Activated T-cell treated with anti-CD3 and anti-CD28 coated beads, Interleukin-2, amount 50 U/mL, for 4 hours (primary cell): ENCODE results near the gene RGS8. TPM values are rescaled to one million over a fixed set of nuclear protein-coding genes. Genes with fewer than 3 reads are reported as not detected.
"Not testable (repeated sequence)": the region's sequence is repeated elsewhere in the genome, so short reads cannot be mapped to it uniquely, and the experiment has no call there.

Experiments
- ATAC-seq, 2 donors: fragments of 200-7000 bp; cut with Tn5 transposase; one replicate each; pipeline ENCODE4 v1.10.0; 2021
- DNase-seq: peaks from one replicate; pipeline ENCODE4 v3.0.0-alpha.2; 2020
- H3K27me3 Mint-ChIP-seq: one replicate; pipeline ENCODE4 v1.8.0; 2021; ENCODE audit warnings: low read depth, mixed read lengths
- H3K36me3 Mint-ChIP-seq: one replicate; pipeline ENCODE4 v1.8.0; 2022; ENCODE audit warnings: mixed read lengths; ENCODE audit not compliant: insufficient read depth
- H3K4me1 Mint-ChIP-seq: one replicate; pipeline ENCODE4 v1.8.0; 2021; ENCODE audit warnings: low read depth, mixed read lengths
- H3K4me3 Mint-ChIP-seq: one replicate; pipeline ENCODE4 v1.8.0; 2021; ENCODE audit warnings: mild to moderate bottlenecking, moderate library complexity, mixed read lengths
- H3K9me3 Mint-ChIP-seq: one replicate; pipeline ENCODE4 v1.8.0; 2021; ENCODE audit warnings: mixed read lengths
- total RNA-seq, 3 donors: library from RNA; stranded (reverse); gene quantifications; one replicate each; pipeline ENCODE4 v1.2.1, GENCODE V29; 2021

Gene RGS8
- total RNA-seq, 3 donors from 2014 or later = not detected

DNA sequence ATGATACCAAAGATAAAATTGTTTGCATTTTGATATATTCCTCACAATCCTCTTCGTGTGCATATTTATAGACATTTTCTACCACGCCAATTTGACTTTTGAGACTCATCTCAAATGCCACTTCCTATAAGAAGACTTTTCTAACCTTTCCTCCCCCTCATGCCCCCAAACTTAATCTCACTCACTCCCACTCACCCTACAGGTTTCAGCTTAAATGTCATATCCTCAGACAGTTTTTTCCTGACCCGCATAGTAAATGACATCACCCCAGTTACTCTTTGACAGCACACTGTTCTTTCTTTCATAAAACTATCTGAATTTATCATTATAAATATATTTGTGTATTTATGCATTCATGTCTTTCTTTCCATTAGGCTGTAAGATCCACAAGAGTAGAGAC lies 29.6 kb upstream of the RGS8 start:
- DNase-seq = no peak
- H3K36me3 Mint-ChIP-seq = no peaks in the 10 kb centered on the region
- no peaks in the 10 kb centered on the region for H3K9me3 Mint-ChIP-seq
- peaks cover 33% of the 10 kb centered on the region for H3K4me1 Mint-ChIP-seq
- H3K4me3 Mint-ChIP-seq = no peak overlapping the region
- peak; percentile 46 to 55 for ATAC-seq
- no peaks in the 10 kb centered on the region for H3K27me3 Mint-ChIP-seq

DNA sequence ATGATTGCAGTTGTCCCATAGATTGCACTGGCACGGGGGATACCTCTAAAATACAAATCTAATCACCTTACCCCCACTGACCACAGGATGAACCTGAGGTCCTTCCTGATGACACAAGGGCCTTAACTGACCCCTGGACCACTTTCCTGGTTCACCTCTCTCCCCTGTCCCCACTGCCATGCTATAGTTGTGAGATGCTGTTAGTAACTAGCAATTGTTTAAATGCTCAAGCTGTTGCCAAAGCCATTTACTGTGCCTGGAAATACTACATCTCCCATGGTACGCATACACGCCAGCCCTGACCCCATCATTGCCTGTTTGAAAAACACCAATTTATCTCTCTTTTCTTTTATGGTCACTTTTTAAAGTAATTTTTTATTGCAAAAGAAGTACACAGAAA lies 29.1 kb upstream of the RGS8 start:
- no peaks in the 10 kb centered on the region for H3K27me3 Mint-ChIP-seq
- no peak overlapping the region for H3K4me3 Mint-ChIP-seq
- no peak for DNase-seq
- no peak for ATAC-seq
- H3K4me1 Mint-ChIP-seq = peaks cover 34% of the 10 kb centered on the region
- H3K36me3 Mint-ChIP-seq = no peaks in the 10 kb centered on the region
- no peaks in the 10 kb centered on the region for H3K9me3 Mint-ChIP-seq

DNA sequence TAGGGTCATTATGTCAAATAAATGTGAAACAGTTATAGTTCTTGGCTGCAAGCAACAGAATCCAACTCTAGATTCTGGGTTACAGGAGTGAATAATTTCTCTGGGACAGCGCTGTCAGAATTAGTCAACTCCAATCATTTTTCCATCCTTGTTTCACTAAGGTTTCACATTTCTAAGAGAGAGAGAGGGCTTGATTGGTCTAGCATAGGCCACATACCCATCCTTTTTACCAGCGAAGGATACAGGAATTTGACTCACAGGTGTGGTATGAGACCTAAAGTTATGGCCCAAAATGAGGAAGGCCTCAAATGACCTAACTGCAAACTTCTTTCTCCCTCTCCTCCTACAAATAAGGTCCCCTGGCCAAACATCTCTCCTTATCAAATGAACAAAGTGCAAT lies 25.5 kb upstream of the RGS8 start:
- H3K9me3 Mint-ChIP-seq = no peaks in the 10 kb centered on the region
- H3K4me1 Mint-ChIP-seq = peaks cover 22% of the 10 kb centered on the region
- ATAC-seq (no peak), DNase-seq (no peak)
- H3K36me3 Mint-ChIP-seq = no peaks in the 10 kb centered on the region
- H3K27me3 Mint-ChIP-seq = no peaks in the 10 kb centered on the region
- no peak overlapping the region for H3K4me3 Mint-ChIP-seq

DNA sequence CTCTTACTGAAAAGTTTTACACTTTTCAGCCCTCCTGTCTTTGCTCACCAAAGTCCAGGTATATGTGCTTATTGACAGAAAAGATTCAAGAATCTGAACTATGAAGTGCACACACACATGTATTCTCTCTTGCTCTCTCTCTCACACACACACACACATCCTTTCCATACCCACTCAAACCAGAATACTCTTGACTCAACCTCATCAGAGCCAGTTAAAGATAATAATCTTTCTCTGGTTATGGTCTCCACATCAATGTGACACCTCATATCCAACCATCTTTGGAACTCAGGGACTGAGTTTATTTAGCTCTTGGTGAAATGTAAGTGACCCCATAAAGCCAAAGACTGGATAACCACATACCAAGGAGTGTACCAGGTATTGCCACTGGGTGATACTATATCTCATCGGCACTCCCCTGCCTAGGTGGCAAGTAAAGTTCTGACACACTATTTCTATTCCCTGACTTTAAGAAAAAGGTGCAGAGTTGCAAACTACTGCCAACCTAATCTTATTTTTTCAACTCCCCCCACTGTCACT lies 24.9 kb upstream of the RGS8 start:
- Mint-ChIP-seq H3K36me3 (no peaks in the 10 kb centered on the region), H3K27me3 (no peaks in the 10 kb centered on the region), H3K9me3 (no peaks in the 10 kb centered on the region), H3K4me1 (peaks cover 18% of the 10 kb centered on the region), H3K4me3 (no peak overlapping the region)
- DNase-seq (no peak), ATAC-seq (peak; percentile 70 to 72)

DNA sequence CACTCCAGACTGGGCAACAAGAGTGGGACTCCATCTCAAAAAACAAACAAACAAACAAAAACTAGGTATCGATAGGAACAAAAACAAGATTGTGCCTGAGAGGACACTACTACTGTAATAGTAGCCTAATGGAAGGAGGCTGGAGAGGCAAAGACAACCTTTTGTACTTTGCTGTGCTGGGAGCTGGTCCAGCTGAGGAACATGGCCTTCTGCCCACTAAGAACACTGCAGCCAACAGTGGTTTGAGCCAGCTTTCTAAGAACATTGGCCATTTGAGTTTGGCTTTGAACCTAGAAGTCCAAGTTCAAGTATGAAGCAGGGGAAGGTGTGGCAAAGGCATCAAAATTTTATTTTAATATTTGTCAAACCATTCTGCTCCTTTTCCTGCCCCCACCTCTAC lies 22.7 kb upstream of the RGS8 start:
- Mint-ChIP-seq H3K4me1 (peaks cover 10% of the 10 kb centered on the region), H3K4me3 (no peak overlapping the region), H3K27me3 (no peaks in the 10 kb centered on the region), H3K9me3 (no peaks in the 10 kb centered on the region), H3K36me3 (no peaks in the 10 kb centered on the region)
- ATAC-seq = no peak
- no peak for DNase-seq

DNA sequence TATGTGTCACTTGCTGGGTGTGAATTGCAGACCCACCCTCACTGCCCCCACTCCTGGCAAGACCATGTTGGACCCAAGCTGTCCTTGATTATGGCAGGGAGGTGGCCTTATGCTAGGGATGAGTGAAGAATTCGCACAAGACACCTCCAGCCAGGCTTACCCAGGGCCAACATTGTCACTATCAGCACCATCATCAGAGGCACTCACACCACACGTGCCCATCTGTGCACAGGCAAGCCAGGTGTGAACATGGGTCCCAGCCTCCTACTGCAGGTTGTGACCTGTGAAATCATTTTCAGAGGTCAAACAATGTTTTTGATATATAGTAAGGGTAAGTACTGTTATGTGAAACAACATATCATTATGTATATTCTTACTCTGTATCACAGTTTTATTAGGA lies 20.3 kb upstream of the RGS8 start:
- H3K9me3 Mint-ChIP-seq = no peaks in the 10 kb centered on the region

DNA sequence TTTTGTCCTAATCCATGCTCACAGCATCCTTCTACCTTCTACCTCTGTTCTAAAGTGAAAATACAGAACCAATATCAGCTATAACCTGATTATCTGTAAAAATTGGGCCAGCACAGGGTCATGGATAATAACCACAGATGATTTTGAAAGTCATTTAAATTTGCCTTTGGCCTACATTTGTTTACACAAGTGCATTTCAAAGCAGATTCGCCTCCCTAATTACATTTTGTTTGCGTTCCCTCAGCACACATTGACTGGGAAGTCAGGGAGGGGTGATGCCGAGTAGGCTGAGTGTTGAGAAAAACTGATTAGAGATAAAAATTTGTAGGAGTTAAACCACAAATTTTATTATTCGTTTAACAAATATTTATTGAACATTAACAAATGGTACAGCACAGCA lies 19.2 kb upstream of the RGS8 start:
- DNase-seq = no peak
- no peak overlapping the region for H3K4me3 Mint-ChIP-seq
- no peak for ATAC-seq

More for the DNA sequence above, 20.3 kb upstream of the RGS8 start:
- no peaks in the 10 kb centered on the region for H3K27me3 Mint-ChIP-seq
- no peak for DNase-seq
- H3K36me3 Mint-ChIP-seq = no peaks in the 10 kb centered on the region
- no peak for ATAC-seq
- H3K4me1 Mint-ChIP-seq = peaks cover 8% of the 10 kb centered on the region
- H3K4me3 Mint-ChIP-seq = no peak overlapping the region

DNA sequence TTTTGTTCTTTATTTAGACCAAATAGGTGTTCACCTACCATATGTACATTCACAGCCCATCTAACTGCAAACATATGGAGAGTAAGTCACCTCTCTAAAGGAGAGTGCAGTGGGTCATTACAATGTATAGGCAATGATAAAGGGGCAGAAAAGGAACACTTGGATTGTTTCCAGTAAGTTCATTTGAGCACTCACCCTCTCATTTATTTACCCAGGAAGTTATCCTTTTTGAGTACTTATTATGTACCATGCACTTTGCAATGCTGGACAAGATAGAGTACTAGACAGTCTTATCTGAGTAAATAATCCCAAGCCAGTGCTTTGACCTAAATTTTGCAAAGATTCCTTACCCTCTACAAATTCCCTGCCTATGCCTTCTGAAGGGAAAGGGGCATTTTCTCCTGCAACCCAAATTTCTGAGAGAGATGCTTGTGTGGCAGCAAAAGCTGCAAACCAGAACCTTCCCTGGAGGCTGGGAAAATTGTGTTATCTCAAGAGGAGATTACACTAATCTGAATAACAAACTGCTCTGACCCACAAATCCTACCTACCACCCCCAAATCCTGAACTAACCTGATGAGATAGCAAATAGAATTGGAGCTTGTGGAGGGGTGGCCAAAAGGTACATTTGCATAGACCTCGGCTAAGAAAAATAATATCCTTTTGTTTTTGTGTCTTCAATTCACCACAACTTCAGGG lies 18.6 kb upstream of the RGS8 start:
- no peaks in the 10 kb centered on the region for H3K4me1 Mint-ChIP-seq
- DNase-seq (no peak), ATAC-seq (no peak)
- H3K27me3 Mint-ChIP-seq = peaks cover 8% of the 10 kb centered on the region
- no peaks in the 10 kb centered on the region for H3K9me3 Mint-ChIP-seq
- H3K36me3 Mint-ChIP-seq = no peaks in the 10 kb centered on the region
- no peak overlapping the region for H3K4me3 Mint-ChIP-seq

More for the DNA sequence above, 19.2 kb upstream of the RGS8 start:
- H3K4me1 Mint-ChIP-seq = no peaks in the 10 kb centered on the region
- no peaks in the 10 kb centered on the region for H3K36me3 Mint-ChIP-seq
- H3K9me3 Mint-ChIP-seq = no peaks in the 10 kb centered on the region
- peaks cover 8% of the 10 kb centered on the region for H3K27me3 Mint-ChIP-seq

DNA sequence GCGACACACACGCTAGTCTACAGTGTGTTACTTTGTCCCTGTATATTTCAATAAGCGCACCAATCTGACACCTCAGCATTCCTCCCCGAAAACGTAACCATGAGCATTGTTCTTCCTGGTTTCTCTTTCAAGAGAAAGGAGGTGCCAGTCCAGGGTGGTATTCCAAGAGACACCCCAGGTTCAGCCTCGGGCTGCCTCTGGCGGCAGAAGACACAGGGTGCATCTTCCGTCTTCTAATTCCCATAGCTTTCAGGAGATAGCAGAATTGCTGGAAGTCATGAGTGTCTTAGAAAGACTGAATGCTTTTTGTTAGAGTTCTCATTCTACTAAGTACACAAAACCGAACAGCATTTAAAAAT lies 15.9 kb upstream of the RGS8 start:
- Mint-ChIP-seq H3K27me3 (peaks cover 8% of the 10 kb centered on the region), H3K4me1 (no peaks in the 10 kb centered on the region), H3K36me3 (no peaks in the 10 kb centered on the region), H3K4me3 (no peak overlapping the region), H3K9me3 (no peaks in the 10 kb centered on the region)
- ATAC-seq (no peak), DNase-seq (no peak)

DNA sequence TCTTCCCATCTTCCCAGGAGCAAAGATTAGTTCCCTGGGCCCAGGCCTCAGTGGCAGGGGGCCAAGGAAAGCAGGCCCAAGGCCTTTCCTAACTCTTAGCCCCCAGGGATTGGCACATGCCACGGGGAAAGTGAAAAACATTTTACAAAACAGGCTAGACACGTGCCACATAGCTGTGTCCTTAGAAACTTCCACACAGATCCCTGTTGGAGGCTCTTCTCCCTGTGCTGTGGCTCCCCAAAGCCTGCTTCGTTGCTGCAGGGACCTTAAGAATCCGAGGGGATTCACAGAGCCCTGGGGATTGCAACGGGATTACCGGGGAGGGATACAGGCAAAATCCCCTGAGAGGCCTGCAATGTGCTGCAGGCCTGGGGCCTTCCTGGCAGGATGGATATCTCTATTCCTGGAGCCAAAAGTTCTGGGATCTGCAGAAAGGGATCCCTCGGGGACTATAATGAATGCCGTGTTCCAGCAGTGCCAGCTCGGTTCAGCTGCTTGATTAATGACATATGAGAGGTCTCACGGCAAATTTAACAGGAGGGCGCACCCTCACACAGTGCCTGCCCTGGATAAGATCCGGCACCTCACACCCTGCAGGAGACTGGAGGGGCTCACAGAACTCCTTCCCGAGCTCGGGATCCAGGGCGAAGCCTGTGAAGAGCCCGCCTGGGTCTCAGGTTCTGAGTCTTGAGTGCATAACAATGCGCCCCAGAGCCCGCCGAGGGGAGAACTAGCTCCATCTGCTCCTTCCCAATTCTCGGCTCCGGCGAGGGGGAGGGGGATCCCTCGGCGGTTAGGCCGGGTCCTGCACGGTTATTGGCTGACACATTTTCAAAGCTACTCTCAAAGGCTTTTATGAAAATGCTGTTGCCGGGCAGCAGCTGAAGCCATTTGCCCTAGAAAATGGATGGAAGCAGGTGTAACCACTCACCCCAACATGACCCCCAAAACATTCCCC lies 15.3 kb upstream of the RGS8 start:
- no peaks in the 10 kb centered on the region for H3K36me3 Mint-ChIP-seq
- H3K4me3 Mint-ChIP-seq = no peak overlapping the region
- DNase-seq = no peak
- H3K27me3 Mint-ChIP-seq = peaks cover 8% of the 10 kb centered on the region
- no peaks in the 10 kb centered on the region for H3K4me1 Mint-ChIP-seq
- H3K9me3 Mint-ChIP-seq = no peaks in the 10 kb centered on the region
- ATAC-seq = no peak

DNA sequence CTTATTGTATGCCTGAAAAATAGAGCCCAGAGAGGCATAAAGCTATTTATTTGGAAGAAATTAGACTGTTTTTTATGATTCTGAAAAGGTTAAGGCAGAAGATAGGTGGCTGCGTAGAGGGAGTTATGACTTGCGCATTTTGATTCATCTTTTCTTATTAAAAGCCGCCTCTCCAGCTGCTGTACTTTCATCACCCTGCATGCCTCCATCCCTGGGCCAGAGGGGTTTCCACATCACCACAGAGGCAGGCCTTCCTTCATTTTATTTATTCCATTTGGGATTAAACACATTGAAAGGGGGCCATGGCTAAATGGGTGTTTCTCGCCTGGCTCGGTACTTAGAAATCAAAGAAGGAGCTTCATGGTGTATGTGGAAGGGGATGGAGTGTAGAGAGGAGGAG lies 14.6 kb upstream of the RGS8 start:
- Mint-ChIP-seq H3K27me3 (peaks cover 8% of the 10 kb centered on the region), H3K36me3 (no peaks in the 10 kb centered on the region), H3K4me1 (no peaks in the 10 kb centered on the region), H3K4me3 (no peak overlapping the region), H3K9me3 (no peaks in the 10 kb centered on the region)
- no peak for DNase-seq
- no peak for ATAC-seq

DNA sequence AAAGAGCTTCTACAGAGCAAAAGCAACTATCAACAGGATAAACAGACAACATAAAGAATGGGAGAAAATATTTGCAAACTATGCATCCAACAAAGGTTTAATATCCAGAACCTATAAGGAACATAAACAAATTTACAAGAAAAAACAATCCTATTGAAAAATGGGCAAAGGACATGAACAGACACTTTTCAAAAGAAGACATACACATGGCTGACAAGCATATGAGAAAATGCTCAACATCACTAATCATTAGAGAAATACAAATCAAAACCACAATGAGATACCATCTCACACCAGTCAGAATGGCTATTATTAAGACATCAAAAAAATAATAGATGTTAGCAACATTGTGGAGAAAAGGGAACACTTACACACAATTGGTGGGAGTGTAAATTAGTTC lies 8.8 kb upstream of the RGS8 start:
- not testable (repeated sequence) for H3K4me1 Mint-ChIP-seq, H3K27me3 Mint-ChIP-seq, DNase-seq, H3K36me3 Mint-ChIP-seq, ATAC-seq, H3K4me3 Mint-ChIP-seq
- H3K9me3 Mint-ChIP-seq = peaks cover 10% of the 10 kb centered on the region

DNA sequence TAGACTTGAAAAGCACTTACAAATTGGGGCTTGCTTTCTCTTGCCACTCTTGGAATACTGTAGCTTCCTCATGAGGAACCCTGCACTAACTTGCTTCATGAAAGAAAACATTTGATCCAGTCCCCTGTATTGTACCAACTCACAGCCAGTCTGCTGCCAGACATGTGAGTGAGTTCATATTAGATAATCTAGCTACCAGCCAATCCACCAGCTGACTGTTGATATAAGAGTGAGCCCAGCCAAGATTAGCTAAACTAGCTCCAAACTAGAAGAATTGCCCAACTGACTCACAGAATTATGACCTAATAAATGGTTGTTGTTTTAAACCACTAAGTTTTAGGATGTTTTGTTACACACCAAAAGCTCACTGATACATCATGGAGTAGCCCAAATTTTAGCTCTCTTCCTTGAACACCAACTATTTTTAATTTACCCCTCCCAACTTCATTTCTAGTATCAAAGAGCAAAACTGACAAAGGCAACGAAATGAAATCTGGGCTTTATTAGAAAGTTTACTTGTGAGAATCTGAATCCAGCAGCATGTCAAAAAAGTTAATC lies 6.6 kb upstream of the RGS8 start:
- Mint-ChIP-seq H3K4me1 (no peaks in the 10 kb centered on the region), H3K27me3 (peaks cover 2% of the 10 kb centered on the region), H3K36me3 (no peaks in the 10 kb centered on the region), H3K4me3 (no peak overlapping the region), H3K9me3 (peaks cover 10% of the 10 kb centered on the region)
- no peak for ATAC-seq
- DNase-seq = no peak

DNA sequence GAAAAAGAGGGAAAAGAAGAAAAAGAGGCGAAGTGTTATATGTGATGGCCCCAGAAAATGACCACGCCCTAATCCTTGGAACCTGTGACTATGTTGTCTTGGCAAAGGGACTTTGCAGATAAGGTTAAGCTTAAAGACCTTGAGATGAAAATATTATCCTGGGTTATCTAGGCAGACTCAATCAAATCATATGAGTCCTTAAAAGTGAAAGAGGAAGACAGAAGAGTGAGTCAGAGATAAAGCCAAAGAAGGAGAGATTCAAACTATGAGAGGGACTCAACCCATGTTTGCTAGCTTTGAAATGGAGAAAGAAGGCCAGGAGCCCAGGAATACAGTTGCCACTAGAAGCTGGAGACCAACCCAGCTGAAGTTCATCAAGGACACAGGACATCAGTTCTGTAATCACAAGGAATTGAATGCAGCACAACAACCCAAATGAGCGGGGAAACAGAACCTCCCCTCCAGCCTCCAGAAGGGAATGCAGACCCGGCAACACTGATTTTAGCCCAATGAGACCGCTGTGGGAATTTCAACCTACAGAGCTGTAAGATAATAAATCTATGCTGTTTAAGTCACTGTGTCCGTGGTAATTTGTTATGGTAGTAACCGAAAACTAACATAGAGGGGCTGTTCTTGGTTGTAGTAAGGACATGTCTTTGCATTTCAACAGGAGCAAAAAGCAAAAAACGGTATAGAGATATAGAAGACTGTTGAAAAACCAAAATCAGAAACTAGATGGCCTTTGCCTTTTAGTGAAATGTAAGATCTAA lies 4.2 kb upstream of the RGS8 start:
- Mint-ChIP-seq H3K9me3 (peaks cover 10% of the 10 kb centered on the region), H3K36me3 (no peaks in the 10 kb centered on the region), H3K4me3 (no peak overlapping the region), H3K4me1 (no peaks in the 10 kb centered on the region), H3K27me3 (peaks cover 5% of the 10 kb centered on the region)
- ATAC-seq (no peak), DNase-seq (no peak)
